CD4-positive, alpha-beta T cell treated with Interferon alpha-2 for 1 hour (primary cell): ENCODE results near the gene MAP3K13.
"Not testable (repeated sequence)": the region's sequence is repeated elsewhere in the genome, so short reads cannot be mapped to it uniquely, and the experiment has no call there.

Source experiments
- DNase-seq, 2 donors: peaks; one replicate each; pipeline ENCODE4 v3.0.0-alpha.2; 2020 to 2022

MAP3K13 gene

GRCh38 chr3:185400866-185401265, 37.9 kb downstream of the MAP3K13 start:
- DNase-seq, result no peak

DNA sequence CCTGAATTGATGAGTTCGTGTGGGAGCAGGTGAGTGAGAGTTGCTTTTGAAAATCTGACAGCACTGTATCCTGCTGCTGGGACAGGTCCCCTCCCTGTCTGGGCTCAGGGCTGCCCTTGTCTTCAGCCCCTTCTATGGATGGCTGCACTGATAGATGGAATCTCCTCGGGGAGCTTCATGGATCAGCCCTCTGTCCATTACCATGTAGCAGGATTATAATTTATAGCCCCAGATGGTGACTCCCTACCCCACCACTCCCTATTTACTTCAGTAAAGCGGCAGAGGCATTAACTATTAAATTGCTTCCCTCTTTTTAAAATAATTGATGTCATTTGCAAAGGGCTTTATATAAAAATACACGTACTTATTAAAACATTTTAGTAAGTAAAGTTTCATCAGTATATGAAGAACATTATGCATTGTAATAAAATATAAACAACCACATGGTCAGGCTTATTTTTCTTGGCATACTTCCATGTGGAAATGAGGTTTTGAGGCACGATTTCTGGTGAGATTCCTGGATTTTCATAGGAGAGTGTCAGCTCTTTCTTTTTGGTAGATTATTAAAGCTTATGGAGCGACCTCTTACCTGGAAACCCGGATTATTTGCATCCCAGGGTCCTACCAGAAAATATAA, 38.5 kb downstream of the MAP3K13 start:
- no peak for DNase-seq

- no peak for DNase-seq
Observed at GRCh38 chr3:185402561-185402960, 39.6 kb downstream of the MAP3K13 start.

DNA sequence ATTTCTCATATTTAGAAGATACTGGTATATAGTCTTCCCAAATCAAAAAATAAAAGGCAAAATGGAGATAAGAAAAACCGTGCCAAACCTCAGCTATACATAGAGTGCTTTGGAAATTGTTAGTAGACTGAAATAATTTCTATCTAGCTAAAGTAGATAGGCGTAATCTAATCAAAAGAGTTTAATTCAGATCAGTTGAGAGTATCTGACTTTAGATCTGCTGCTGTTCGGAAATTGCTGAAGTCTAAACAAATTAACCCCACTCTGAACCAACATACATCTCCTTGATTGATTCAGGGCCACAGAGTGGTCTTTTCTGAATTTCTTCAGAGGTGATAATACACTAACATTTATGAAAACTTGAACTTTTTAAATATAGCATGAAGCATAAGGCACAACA, 40.1 kb downstream of the MAP3K13 start:
- no peak for DNase-seq

- DNase-seq, result no peak
Observed at GRCh38 chr3:185405243-185405642, 42.3 kb downstream of the MAP3K13 start.

DNA sequence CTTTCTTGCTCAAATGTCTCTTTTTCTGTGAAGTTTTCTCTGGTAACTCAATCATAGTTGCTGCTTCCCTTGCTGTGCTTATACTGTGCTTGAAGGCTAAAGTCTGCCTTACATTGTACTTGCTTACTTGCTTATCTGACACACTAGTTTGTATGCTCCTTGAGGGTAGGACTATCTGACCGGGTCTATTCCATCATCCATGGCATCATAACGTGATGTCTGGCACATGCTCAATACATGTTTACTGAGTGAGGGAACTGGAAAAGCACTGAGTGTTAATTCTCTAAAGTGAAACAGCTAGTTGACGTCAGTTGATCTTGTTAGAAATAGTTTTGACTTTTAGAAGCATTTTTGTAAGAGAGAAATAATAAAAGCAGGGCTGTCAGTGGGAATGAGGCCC, 42.7 kb downstream of the MAP3K13 start:
- DNase-seq, result no peak

DNA sequence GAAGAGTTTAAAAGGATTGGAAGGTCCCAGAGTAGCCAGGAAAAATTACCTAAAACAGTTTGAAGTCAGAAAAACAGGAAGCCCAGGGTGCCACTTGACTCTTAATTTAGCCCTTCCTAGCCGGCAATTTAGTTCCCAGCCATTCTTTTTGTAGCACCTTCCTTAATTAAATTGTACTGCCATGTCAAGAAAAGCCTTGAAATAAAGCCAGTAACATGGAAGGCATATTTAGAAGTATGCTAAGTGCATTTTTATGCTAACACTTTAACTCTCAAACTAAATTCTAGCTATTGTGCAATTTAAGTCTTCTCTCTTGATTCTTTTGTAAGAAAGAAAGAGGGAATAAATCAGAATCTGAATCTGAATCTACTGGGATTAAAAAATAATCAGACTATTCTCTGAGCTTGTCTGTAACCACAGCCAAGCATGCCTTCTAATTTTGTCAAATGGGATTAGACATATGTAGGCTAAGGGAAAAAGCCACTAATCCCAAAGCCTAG, 43.2 kb downstream of the MAP3K13 start:
- DNase-seq, result no peak

DNA sequence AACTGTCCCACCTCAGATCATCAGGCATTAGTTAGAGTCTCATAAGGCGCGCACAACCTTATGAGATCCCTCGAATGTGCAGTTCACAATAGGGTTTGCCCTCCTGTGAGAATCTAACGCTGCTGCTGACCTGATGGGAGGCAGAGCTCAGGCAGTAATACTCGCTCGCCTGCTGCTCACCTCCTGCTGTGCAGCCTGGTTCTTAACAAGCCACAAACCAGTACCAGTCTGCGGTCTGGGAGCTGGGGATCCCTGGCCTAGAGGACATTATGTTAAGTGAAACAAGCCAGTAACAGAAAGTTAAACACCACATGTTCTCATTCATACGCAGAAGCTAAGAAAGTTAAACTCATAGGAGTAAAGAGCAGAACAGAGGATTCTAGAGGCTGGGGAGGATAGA, 47.0 kb downstream of the MAP3K13 start:
- no peak for DNase-seq

- DNase-seq, result no peak
Observed at GRCh38 chr3:185411133-185411532, 48.2 kb downstream of the MAP3K13 start.

GRCh38 chr3:185416513-185416912, 53.6 kb downstream of the MAP3K13 start:
- DNase-seq, result no peak

GRCh38 chr3:185418561-185418977, 55.6 kb downstream of the MAP3K13 start:
- not testable (repeated sequence) for DNase-seq

DNA sequence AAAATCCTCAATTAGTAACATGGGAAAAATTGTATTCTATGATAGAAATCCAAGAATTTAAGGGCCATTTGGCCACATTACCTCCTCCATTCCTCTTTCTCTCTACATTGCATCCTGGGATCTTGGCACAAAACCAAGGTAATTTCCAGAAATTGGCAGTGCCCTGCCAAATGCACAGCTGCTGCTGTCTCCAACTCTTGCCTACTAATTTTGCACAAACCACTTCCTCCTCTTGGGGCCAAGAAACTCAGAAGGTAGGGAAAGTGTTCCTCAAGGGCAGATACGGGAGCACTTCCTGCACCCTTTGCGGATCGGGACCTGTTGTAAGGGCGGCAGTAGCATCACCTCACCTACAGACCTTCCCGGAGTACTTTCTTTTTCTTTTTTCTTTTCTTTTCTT, 57.8 kb downstream of the MAP3K13 start:
- no peak for DNase-seq

GRCh38 chr3:185421577-185422232, 58.8 kb downstream of the MAP3K13 start:
- no peak for DNase-seq

DNA sequence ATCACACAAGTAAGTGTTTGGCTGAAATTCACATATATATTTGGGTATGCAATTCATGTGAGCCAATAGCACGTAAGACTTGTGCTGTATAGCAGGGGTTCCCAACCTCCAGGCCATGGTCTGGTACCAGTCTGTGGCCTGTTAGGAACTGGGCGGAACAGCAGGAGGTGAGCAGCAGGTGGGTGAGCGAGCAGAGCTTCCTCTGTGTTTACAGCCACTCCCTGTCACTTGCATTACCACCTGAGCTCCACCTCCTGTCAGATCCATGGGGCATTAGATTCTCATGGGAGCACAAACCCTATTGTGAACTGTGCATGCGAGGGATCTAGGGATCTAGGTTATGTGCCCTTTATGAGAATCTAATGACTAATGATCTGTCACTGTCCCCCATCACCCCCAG, 59.7 kb downstream of the MAP3K13 start:
- no peak for DNase-seq

- no peak for DNase-seq
Observed at GRCh38 chr3:185423178-185423577, 60.2 kb downstream of the MAP3K13 start.

GRCh38 chr3:185424435-185424834, 61.5 kb downstream of the MAP3K13 start:
- no peak for DNase-seq

DNA sequence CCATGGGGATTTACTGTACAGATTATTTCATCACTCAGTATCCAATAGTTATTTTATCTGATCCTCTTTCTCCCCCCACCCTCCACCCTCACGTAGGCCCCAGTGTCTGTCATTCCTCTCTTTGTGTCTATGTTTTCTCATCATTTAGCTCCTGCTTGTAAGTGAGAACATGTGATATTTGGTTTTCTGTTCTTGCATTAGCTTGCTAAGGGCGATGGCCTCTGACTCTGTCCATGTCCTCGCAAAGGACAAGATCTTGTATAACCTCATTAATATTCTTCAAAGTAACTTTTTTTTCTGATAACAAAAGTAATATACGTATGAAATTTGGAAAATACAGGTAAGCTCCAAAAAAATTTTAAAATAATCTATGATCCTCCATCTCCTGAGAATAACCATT, 67.4 kb downstream of the MAP3K13 start:
- no peak for DNase-seq

GRCh38 chr3:185439745-185440466, 77.0 kb downstream of the MAP3K13 start:
- no peak for DNase-seq

- no peak for DNase-seq
Observed at GRCh38 chr3:185442031-185442430, 79.1 kb downstream of the MAP3K13 start.

DNA sequence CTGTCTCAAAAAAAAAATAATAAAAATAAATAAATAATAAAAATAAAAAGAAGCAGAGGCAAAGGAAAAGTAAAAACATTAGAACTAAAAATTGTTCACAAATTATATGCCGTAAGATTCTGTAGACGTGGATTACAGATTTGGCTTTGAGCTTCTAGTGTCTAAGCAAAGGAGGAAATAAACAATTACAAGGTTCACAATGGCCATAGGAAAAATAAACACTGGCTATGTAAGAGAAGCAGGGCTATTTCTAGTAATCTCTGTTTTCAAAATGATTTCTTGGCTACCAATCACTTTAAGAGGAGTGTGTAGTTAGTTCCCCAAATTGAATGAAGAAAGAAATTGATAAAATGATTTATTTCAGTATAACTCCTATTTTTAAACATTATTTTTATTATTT, 81.4 kb downstream of the MAP3K13 start:
- no peak for DNase-seq

DNA sequence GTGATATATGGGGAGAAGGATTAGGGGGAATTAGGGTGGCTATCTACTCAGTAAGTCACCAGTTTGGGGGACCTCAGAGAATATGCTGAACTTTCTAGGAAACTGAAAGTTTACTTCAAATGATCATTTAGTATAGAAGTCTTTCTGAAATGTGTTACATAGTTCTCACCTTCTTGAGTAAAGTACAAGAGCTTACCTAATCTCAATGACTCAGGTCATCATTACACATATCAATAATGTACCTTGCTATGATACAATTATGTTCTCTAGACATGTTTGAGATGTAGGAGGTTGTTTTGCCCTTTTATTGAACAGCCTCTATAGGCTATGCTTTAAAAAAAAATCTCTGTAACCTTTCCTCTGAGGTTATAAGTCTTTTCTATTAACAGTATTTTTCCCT, 85.2 kb downstream of the MAP3K13 start:
- DNase-seq, result no peak

- not testable (repeated sequence) for DNase-seq
Observed at GRCh38 chr3:185451432-185451831, 88.5 kb downstream of the MAP3K13 start.

- DNase-seq, result no peak
Observed at GRCh38 chr3:185457376-185457775, 94.4 kb downstream of the MAP3K13 start.

- DNase-seq, result no peak
Observed at GRCh38 chr3:185460309-185460708, 97.4 kb downstream of the MAP3K13 start.
